Aorta (tissue), 5 donors: Measurements from ENCODE around the gene TMEFF1. TPM values are rescaled to one million over a fixed set of nuclear protein-coding genes. Genes with fewer than 3 reads are reported as not detected.

Experiments
- ATAC-seq: fragments of 200-7000 bp; cut with Tn5 transposase; one replicate; pipeline ENCODE4 v1.9.1; 2022; ENCODE audit warnings: moderate library complexity; ENCODE audit not compliant: low FRiP score
- DNase-seq, 2 donors: peaks; one replicate each; pipeline ENCODE4 v3.0.0-alpha.2; 2020
- H3K27ac ChIP-seq, 2 donors: one replicate each; pipeline ENCODE4 v1.5.1; 2013; ENCODE audit warnings: low read length in 2 of 2, mild to moderate bottlenecking in 2 of 2, moderate library complexity in 2 of 2, control low read depth in 1 of 2, inconsistent platforms in 1 of 2, low read depth in 1 of 2
- H3K27me3 ChIP-seq, 2 donors: one replicate each; pipeline ENCODE4 v1.6.1; 2013; ENCODE audit warnings: control low read depth in 1 of 2, low read length in 1 of 2, mild to moderate bottlenecking in 1 of 2, moderate library complexity in 1 of 2; ENCODE audit not compliant: insufficient read depth in 2 of 2, control insufficient read depth in 1 of 2
- H3K36me3 ChIP-seq, 2 donors: one replicate each; pipeline ENCODE4 v1.6.1; 2013; ENCODE audit warnings: control low read depth in 1 of 2, low read length in 1 of 2, mild to moderate bottlenecking in 1 of 2; ENCODE audit not compliant: insufficient read depth in 2 of 2, control insufficient read depth in 1 of 2
- H3K4me1 ChIP-seq, 2 donors: one replicate each; pipeline ENCODE4 v1.6.1; 2013; ENCODE audit warnings: low read length in 2 of 2, control low read depth in 1 of 2, mild to moderate bottlenecking in 1 of 2, moderate library complexity in 1 of 2; ENCODE audit not compliant: insufficient read depth in 2 of 2, control insufficient read depth in 1 of 2
- H3K4me3 ChIP-seq, 2 donors: one replicate each; pipeline ENCODE4 v1.5.1; 2013; ENCODE audit warnings: low read length in 2 of 2, control low read depth in 1 of 2, mild to moderate bottlenecking in 1 of 2
- H3K9me3 ChIP-seq: one replicate; pipeline ENCODE4 v1.6.1; 2013; ENCODE audit warnings: mild to moderate bottlenecking, low read length; ENCODE audit not compliant: control insufficient read depth
- WGBS, 2 donors: extraction: QIAGEN DNeasy Blood & Tissue Kit; methylation state at CpG; one replicate each; pipeline ENCODE4 v1.1.7; 2013; 5-methylcytosine and 5-hydroxymethylcytosine counted together
- intact Hi-C, 2 donors: fragments of 100-400 bp; cut with DNase I; formaldehyde crosslinking; loops; one replicate each; pipeline versions ENCODE4 v1.14.2 to v1.15.0; 2022
- polyA plus RNA-seq, 2 donors: library from polyadenylated mRNA; stranded (reverse); fragments of 200-250 nt; gene quantifications; one replicate each; pipeline ENCODE4 v1.2.3, GENCODE V29; 2013
- total RNA-seq, 2 donors: library from RNA; stranded (reverse); fragmentation: NEBNext Ultra II Directional; extraction: Animal tissue kit (Norgen Biotek cat#: 25700); gene quantifications; one replicate each; pipeline ENCODE4 v1.2.1, GENCODE V29; 2021
- donor health status: healthy with polysubstance abuse.
- donor health status: Bipolar disorder and iron deficiency.
- donor health status: DM: no; HTN: no; CAD: no.
- donor health status: DM: no; HTN: no; CAD: no.
- donor health status: DM: yes; HTN: yes; CAD: no.

TMEFF1 gene
- total and polyA plus RNA-seq, 4 donors: 0.27 to 0.78 TPM; not detected in 2

- 97% methylated on average over 4 of the region's 4 CpGs for WGBS, 2 donors
- Histone ChIP-seq H3K4me1 (no peaks in the 10 kb centered on the region), H3K27ac (no peak overlapping the region), H3K27me3 (no peaks in the 10 kb centered on the region), H3K4me3 (no peak overlapping the region), H3K36me3 (no peaks in the 10 kb centered on the region), H3K9me3 (no peaks in the 10 kb centered on the region)
- intact Hi-C loops: no loop called here
- DNase-seq: no peak
- no peak for ATAC-seq
These were observed 2.0 kb downstream of the TMEFF1 start for GRCh38 chr9:100474924-100475276.

DNA sequence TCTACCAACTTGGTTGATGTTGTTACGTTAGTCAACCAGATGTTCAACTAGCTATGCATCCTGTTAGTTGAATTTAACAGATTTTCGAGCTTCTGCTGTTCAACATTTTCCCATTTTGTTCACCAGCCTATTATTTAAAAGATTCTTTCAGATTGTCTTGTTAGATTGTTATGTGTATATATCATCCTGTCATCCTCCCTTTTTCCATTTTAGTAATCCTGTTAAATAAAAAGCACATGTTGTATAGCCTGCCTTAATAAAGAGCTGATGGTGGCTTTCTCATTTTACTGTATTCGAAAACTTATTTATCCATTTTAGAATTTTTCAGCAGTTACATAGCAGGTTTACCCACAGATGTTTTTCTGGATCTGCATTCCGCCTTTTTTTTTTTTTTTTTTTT lies 4.3 kb downstream of the TMEFF1 start:
- no peak overlapping the region for H3K27ac ChIP-seq
- no peak for ATAC-seq

GRCh38 chr9:100478192-100478591 lies 5.2 kb downstream of the TMEFF1 start:
- intact Hi-C loops: no loop called here
- no peak overlapping the region for H3K27ac ChIP-seq
- no peaks in the 10 kb centered on the region for H3K4me1 ChIP-seq
- H3K4me3 ChIP-seq: no peak overlapping the region
- no peaks in the 10 kb centered on the region for H3K27me3 ChIP-seq
- no peak for ATAC-seq
- H3K36me3 ChIP-seq: no peaks in the 10 kb centered on the region
- DNase-seq: no peak
- no peaks in the 10 kb centered on the region for H3K9me3 ChIP-seq
- 96% methylated on average over 6 of the region's 6 CpGs for WGBS, 2 donors

More for the DNA sequence above, 4.3 kb downstream of the TMEFF1 start:
- H3K4me1 ChIP-seq: no peaks in the 10 kb centered on the region
- WGBS, 2 donors: 92 to 96% methylated on average over 4 of the region's 4 CpGs
- no peaks in the 10 kb centered on the region for H3K27me3 ChIP-seq
- no peaks in the 10 kb centered on the region for H3K9me3 ChIP-seq
- no peak overlapping the region for H3K4me3 ChIP-seq
- H3K36me3 ChIP-seq: no peaks in the 10 kb centered on the region
- intact Hi-C loops: no loop called here
- no peak for DNase-seq

DNA sequence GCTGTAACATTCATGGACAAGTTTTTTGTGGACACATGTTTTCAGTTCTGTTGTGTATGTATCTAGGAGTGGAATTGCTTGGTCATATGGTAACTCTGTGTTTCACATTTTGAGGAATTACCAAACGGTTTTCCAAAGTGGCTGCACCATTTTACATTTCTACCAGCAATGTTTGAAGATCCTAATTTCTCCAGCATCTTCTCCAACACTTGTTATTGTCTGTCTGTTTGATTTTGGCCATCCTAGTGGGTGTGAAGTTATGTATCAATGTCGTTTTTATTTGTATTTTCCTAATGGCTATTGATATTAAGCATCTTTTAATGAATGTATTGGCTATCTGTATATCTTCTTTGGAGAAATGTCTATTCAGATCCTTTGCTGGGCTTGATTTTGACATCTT lies 6.9 kb downstream of the TMEFF1 start:
- Histone ChIP-seq H3K4me1 (no peaks in the 10 kb centered on the region), H3K4me3 (no peak overlapping the region), H3K36me3 (no peaks in the 10 kb centered on the region), H3K27ac (no peak overlapping the region), H3K27me3 (no peaks in the 10 kb centered on the region), H3K9me3 (no peaks in the 10 kb centered on the region)
- ATAC-seq (no peak), DNase-seq (no peak)
- 89 to 92% methylated on average over 2 of the region's 2 CpGs for WGBS, 2 donors
- intact Hi-C loops: no loop called here

DNA sequence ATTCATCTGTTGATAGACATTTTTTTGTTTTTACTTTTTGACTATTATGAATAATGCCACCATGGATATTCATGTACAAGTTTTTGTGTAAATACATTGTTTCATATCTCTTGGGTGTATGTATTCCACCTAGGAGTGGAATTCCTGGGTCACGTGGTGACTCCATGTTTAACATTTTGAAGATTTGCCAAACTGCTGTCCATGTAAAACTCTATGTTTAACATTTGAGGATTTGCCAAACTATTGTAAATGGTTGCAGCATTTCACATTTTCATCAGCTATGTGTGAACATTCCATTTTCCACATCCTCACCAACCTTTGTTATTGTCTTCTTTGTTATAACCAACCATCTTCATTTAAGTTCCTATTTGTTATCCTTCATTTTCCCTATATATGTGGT lies 12.2 kb downstream of the TMEFF1 start:
- H3K4me1 ChIP-seq: no peaks in the 10 kb centered on the region
- WGBS, 2 donors: 42 to 53% methylated on average over 1 of the region's 1 CpG
- H3K9me3 ChIP-seq: no peaks in the 10 kb centered on the region
- no peak overlapping the region for H3K27ac ChIP-seq
- no peak for ATAC-seq
- H3K36me3 ChIP-seq: no peaks in the 10 kb centered on the region
- intact Hi-C loops: no loop called here
- H3K27me3 ChIP-seq: no peaks in the 10 kb centered on the region
- H3K4me3 ChIP-seq: no peak overlapping the region
- DNase-seq: no peak

- Histone ChIP-seq H3K4me1 (no peaks in the 10 kb centered on the region), H3K4me3 (no peak overlapping the region), H3K9me3 (no peaks in the 10 kb centered on the region), H3K36me3 (no peaks in the 10 kb centered on the region), H3K27me3 (no peaks in the 10 kb centered on the region), H3K27ac (no peak overlapping the region)
- intact Hi-C loops: no loop called here
- ATAC-seq (no peak), DNase-seq (no peak)
- WGBS, 2 donors: 88 to 90% methylated on average over 10 of the region's 10 CpGs
These were observed 13.7 kb downstream of the TMEFF1 start for GRCh38 chr9:100486479-100487176.

DNA sequence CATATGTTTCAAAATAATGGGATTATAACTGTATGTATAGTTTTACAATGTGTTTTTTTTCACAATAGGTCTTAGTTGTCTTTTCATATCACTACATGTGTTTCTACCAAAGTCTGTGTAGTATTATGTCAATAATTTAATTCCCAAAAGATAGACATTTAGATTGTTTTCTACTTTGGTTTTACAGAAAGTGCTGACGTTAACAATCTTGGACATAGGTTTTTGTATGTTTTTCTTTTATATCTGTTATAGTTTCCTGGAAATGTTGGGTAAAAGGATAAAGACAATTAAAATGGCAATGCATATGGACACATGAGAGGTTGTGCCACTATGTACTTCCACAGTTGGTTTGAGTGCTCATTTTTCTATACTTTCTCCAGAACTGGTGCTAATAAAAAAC lies 15.2 kb downstream of the TMEFF1 start:
- Histone ChIP-seq H3K27me3 (no peaks in the 10 kb centered on the region), H3K27ac (no peak overlapping the region), H3K9me3 (no peaks in the 10 kb centered on the region), H3K4me1 (no peaks in the 10 kb centered on the region), H3K4me3 (no peak overlapping the region), H3K36me3 (no peaks in the 10 kb centered on the region)
- no peak for DNase-seq
- intact Hi-C loops: no loop called here
- 86 to 87% methylated on average over 1 of the region's 1 CpG for WGBS, 2 donors
- no peak for ATAC-seq

- H3K4me1 ChIP-seq: no peaks in the 10 kb centered on the region
- ATAC-seq: no peak
These were observed 16.9 kb downstream of the TMEFF1 start for GRCh38 chr9:100489836-100490235.

DNA sequence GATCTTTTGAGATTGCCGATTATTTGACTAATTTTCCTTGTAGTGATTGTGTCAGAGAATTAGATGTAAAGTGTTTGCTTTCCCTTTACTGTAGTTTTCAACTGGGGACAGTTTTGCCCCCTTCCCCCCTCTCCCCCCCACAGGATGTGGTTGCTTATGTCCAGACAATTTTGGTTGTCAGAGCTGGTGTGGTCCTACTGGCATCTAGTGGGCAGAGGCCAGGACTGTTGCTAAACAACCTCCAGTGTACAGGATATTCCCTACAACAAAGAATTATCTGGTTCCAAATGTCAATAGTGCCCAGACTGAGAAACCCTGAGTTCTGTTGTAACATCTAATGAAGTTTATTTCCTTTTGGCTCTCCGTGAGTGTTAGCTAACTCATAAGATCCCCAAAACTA lies 20.0 kb downstream of the TMEFF1 start:
- WGBS, 2 donors: 51 to 69% methylated on average over 2 of the region's 2 CpGs
- Histone ChIP-seq H3K9me3 (no peaks in the 10 kb centered on the region), H3K36me3 (no peaks in the 10 kb centered on the region), H3K27me3 (no peaks in the 10 kb centered on the region), H3K4me3 (no peak overlapping the region), H3K27ac (no peak overlapping the region), H3K4me1 (no peaks in the 10 kb centered on the region)
- DNase-seq (no peak), ATAC-seq (no peak)
- intact Hi-C loops: no loop called here

More at GRCh38 chr9:100489836-100490235, 16.9 kb downstream of the TMEFF1 start:
- Histone ChIP-seq H3K27ac (no peak overlapping the region), H3K36me3 (no peaks in the 10 kb centered on the region), H3K27me3 (no peaks in the 10 kb centered on the region), H3K9me3 (no peaks in the 10 kb centered on the region), H3K4me3 (no peak overlapping the region)
- WGBS, 2 donors: 79 to 81% methylated on average over 4 of the region's 4 CpGs
- intact Hi-C loops: no loop called here
- no peak for DNase-seq
